HFFc6 (cell line): ENCODE results near the gene CRYGN. TPM values are rescaled to one million over a fixed set of nuclear protein-coding genes. Genes with fewer than 3 reads are reported as not detected.

ENCODE experiments used
- DNase-seq: peaks from one replicate; pipeline ENCODE4 v3.0.0-alpha.2; 2018
- H3K27ac Mint-ChIP-seq: 2 replicates; pipeline ENCODE4 v1.8.0; 2020; ENCODE audit warnings: mild to moderate bottlenecking, mixed read lengths
- H3K27me3 Mint-ChIP-seq: 2 replicates; pipeline ENCODE4 v1.8.0; 2021; ENCODE audit warnings: mild to moderate bottlenecking, moderate library complexity, mixed read lengths; ENCODE audit not compliant: insufficient read depth
- H3K36me3 Mint-ChIP-seq: 2 replicates; pipeline ENCODE4 v1.8.0; 2021; ENCODE audit warnings: low read depth, mixed read lengths
- H3K4me1 Mint-ChIP-seq: 2 replicates; pipeline ENCODE4 v1.8.0; 2020; ENCODE audit warnings: low read depth, mixed read lengths
- H3K4me3 Mint-ChIP-seq: 2 replicates; pipeline ENCODE4 v1.8.0; 2020; ENCODE audit warnings: mild to moderate bottlenecking, moderate library complexity, mixed read lengths
- H3K9me3 Mint-ChIP-seq: 2 replicates; pipeline ENCODE4 v1.8.0; 2020; ENCODE audit warnings: mild to moderate bottlenecking, mixed read lengths
- CTCF ChIP-seq: fragments of 200-600 bp; sonication (generic); IDR thresholded peaks from 2 replicates; pipeline ENCODE4 v1.5.0; 2021; ENCODE audit warnings: antibody characterized with exemption, mild to moderate bottlenecking
- total RNA-seq, 6 experiments: library from RNA; stranded (reverse); fragmentation: NEBNext Ultra II Directional; extraction: Animal tissue kit (Norgen Biotek cat#: 25700); gene quantifications; 2 replicates in 1 of 6; 3 replicates in 5 of 6; pipeline ENCODE4 v1.2.3, GENCODE V29; 2021

Gene CRYGN
- total RNA-seq, 6 experiments from 2014 or later: not detected

- Mint-ChIP-seq H3K27me3 (peaks cover 30% of the 10 kb centered on the region), H3K9me3 (peaks cover 28% of the 10 kb centered on the region), H3K36me3 (peaks cover 28% of the 10 kb centered on the region), H3K27ac (no peak overlapping the region), H3K4me3 (no peak overlapping the region), H3K4me1 (peaks cover 17% of the 10 kb centered on the region)
- no peak for DNase-seq
- TF ChIP-seq CTCF: no peak
These were observed 17.7 kb downstream of the CRYGN start for GRCh38 chr7:151422212-151422611.

- H3K27me3 Mint-ChIP-seq: peaks cover 43% of the 10 kb centered on the region
- H3K4me3 Mint-ChIP-seq: no peak overlapping the region
- peaks cover 28% of the 10 kb centered on the region for H3K36me3 Mint-ChIP-seq
- no peak overlapping the region for H3K27ac Mint-ChIP-seq
- no peak for DNase-seq
- no peaks in the 10 kb centered on the region for H3K4me1 Mint-ChIP-seq
- H3K9me3 Mint-ChIP-seq: peaks cover 28% of the 10 kb centered on the region
- no peak for TF ChIP-seq CTCF
These were observed 19.8 kb downstream of the CRYGN start for GRCh38 chr7:151420144-151420543.

GRCh38 chr7:151416941-151417315 is 23.0 kb downstream of the CRYGN start:
- DNase-seq: no peak
- peaks cover 21% of the 10 kb centered on the region for H3K9me3 Mint-ChIP-seq
- peaks cover 22% of the 10 kb centered on the region for H3K36me3 Mint-ChIP-seq
- H3K27ac Mint-ChIP-seq: no peak overlapping the region
- H3K4me3 Mint-ChIP-seq: no peak overlapping the region
- H3K27me3 Mint-ChIP-seq: peaks cover 55% of the 10 kb centered on the region
- no peaks in the 10 kb centered on the region for H3K4me1 Mint-ChIP-seq
- TF ChIP-seq CTCF: no peak

- Mint-ChIP-seq H3K9me3 (peaks cover 16% of the 10 kb centered on the region), H3K27ac (no peak overlapping the region), H3K4me1 (no peaks in the 10 kb centered on the region)
These were observed 23.6 kb downstream of the CRYGN start for GRCh38 chr7:151416112-151416940.

GRCh38 chr7:151415375-151416105 is 24.4 kb downstream of the CRYGN start:
- Mint-ChIP-seq H3K4me1 (no peaks in the 10 kb centered on the region), H3K9me3 (peaks cover 11% of the 10 kb centered on the region), H3K36me3 (peaks cover 13% of the 10 kb centered on the region), H3K4me3 (no peak overlapping the region), H3K27ac (no peak overlapping the region), H3K27me3 (peaks cover 64% of the 10 kb centered on the region)
- no peak for TF ChIP-seq CTCF
- no peak for DNase-seq

More at GRCh38 chr7:151416112-151416940, 23.6 kb downstream of the CRYGN start:
- no peak for DNase-seq
- no peak overlapping the region for H3K4me3 Mint-ChIP-seq
- peaks cover 18% of the 10 kb centered on the region for H3K36me3 Mint-ChIP-seq
- TF ChIP-seq CTCF: no peak
- peaks cover 59% of the 10 kb centered on the region for H3K27me3 Mint-ChIP-seq
